HTERT RPE-1 (cell line): Measurements from ENCODE around the gene SRL.

Experiments used
- in situ Hi-C: fragments of 300-500 bp; cut with MboI; formaldehyde crosslinking; loops from 4 replicates; pipeline ENCODE4 v1.14.3; 2020; ENCODE audit warnings: low sequenced_read_pairs

The SRL gene

DNA sequence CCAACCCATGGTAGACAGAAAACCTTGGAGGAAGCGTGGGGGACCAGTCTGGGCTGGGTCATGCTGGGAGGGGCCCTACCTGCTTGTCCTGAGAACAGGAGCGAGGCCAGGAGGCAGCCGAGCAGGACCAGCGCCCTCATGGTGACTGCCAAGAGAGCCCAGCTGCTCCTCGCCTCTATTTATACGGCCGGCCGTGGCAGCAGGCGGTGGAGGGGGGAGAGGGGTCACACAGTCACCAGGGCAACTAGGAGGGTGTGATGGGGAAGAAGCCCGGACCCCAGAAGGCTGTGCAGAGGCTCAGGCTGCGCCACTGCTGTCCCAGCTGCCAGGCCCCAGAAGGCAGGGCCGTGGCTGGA lies at the start of gene SRL:
Gene SRL (minus strand): TSS at position 153 of the 356 bp plus-strand sequence. CDS start 13 bp downstream, at position 140.
- in situ Hi-C loops = no loop called here

DNA sequence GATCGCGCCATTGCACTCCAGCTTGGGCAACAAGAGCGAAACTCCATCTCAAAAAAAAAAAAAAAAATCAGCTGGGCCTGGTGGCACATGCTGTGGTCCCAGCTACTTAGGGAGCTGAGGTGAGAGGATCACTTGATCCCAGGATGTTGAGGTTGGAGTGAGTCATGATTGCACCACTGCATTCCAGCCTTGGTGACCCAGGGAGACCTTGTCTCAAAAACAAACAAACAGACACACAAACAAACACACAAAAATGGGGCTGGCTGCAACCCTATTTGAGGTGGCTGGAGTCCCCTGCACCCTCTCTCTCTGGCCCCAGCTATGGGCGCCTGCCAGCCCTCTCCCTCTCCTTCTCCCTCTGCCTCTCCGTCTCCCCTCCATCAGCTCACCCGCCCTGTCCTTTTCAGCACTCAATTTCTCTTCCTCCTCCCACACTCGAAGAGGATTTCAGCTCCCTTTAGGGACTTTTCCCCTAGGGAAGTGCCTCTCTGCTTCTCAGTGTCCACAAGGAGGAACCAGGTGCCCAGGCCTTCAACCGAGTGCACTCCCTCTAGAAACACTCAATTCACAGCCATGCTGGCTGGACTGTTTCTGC lies 48.5 kb upstream of the SRL start:
- in situ Hi-C loops = no loop called here

DNA sequence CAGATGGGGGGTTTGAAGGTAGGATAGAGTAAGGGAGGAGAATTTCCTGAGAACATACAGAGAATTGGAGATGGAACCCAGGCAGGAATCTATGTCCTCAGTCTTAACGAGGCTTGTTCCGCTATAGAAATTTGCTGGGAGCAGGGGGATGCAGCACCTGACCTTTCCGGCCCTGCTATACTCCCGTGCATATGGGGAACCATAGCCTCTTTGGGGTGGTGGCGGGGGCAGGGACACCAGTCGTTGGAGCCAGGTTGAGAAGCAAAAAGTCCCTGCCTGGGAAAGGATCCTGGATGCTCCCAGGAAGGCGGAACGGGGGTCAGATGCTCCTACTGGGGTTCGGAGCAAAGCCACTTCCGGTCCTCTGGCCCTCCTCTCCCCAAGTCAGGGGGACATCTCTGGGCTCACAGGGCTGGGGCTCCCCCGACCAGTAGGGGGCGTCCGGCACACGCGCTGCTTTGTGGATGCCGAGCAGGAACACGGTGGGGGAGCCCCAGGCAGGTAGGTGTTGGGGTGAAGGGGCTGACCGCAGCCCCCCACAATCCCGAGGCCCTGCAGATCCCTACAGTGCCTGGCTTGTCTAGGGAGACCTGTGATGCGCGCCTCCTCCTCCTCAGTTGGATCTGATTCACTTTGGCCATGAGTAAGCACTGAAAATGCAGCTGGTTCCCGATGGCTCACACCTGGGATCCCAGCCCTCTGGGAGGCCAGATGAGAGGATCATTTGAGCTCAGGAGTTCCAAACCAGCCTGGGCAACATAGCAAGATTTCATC lies 46.5 kb upstream of the SRL start:
- in situ Hi-C loops = no loop called here

DNA sequence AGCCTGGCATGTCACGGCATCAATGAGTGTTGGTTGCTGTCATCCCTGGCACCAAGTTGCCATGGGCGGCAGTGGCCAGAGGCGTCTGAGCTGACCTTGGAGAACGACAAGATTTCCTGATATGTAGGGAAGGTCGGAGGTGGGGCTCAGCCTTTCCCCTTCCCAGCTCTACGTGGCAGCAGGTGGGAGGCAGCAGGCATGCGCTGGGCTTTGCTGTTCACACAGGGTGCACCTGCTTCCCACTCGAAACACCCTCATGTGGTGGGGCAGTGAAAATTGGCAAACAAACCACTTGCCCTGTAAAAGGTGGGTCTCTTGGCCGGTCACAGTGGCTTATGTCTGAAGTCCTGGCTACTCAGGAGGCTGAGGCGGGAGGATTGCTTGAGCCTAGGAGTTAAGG lies 43.3 kb upstream of the SRL start:
- in situ Hi-C loops = no loop called here

DNA sequence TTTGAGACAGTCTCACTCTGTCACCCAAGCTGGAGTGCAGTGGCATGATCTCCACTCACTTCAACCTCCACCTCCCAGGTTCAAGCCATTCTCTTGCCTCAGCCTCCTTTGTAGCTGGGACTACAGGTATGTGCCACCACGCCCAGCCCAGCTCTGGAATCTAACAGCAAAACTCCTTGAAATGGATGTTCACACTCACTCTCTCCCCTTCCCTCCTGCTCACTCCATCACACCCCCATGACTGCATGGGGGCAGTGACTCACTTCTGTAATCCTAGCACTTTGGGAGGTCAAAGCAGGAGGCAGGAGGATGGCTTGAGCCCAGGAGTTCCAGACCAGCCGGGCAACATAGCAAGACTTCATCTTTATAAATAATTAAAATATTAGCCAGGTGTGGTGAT lies 42.1 kb upstream of the SRL start:
- in situ Hi-C loops = no loop called here

DNA sequence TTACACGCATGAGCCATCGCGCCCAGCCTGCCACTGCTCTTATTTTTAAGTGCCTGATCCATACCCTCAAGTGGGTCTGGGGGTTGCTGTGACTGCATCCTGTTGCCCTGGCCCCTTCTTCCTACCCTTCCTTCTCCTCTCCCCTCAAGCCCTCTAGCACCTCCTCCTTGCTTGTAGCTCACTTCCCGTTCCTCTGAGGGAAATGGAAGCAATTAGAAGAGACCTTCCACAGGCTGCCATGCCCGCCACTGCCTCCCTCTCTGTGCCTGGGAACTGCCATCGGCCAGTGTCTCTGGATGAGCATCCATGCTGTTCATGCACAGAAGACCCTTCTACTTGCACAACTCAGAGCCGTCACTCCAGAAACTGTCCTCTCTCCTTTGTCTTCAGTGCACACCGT lies 41.6 kb upstream of the SRL start:
- in situ Hi-C loops = no loop called here

DNA sequence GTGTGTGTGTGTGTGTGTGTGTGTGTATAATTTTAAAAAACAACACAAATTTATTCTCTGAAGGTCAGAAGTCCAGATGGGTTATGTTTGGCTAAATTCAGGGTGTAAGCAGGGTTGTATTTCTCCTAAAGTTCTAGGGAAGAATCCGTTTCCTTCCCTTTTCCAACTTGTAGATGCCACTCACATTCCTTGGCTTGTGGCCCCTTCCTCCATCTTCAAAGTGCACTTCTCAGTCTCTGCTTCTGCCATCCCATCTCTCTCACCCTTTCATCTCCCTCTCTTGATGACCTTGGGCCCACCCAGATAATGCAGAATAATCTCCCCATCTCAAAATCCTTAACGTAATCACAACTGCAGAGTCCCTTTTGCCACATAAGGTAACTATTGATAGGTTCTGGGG lies 38.7 kb upstream of the SRL start:
- in situ Hi-C loops = no loop called here

DNA sequence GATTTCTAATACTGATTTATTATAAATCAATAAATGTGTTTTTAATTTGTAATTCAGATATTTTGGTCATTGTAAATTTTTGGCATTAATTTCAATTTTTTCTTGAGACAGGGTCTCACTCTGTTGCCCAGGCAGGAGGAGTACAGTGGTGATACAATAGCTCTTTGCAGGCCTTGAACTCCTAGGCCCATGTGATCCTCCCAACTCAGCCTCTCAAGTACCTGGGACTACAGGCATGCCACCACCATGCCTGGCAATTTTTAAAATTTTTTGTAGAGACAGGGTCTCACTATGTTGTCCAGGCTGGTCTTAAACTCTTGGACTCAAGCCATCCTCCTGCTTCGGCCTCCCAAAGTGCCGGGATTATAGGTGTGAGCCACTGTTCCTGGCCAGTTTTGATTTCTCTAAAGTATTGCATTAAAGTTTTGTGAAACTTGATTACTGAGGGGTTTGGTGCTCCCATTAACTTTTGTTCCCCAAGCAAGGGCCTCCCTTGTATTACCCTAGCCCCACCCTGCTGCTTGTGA lies 36.2 kb upstream of the SRL start:
- in situ Hi-C loops = no loop called here

DNA sequence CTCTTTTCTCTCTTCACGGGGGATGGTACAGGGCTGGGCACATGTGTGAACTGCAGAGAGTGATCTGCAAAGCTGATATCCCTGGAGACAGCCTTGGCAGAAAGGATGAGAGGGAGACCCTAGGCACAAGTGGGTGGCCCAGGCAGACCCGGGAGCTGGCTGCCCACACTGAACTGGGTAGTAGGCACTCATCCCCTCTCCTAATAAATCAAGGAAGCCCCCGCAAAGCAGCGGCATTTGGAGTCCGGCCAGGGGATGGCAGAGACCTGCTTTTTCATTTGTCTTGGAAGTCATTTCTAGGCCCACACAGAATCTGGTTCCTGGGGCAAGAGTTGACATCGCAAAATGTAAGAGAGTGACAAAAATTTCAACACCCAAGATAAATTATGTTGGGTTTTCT lies 34.0 kb upstream of the SRL start:
- in situ Hi-C loops = no loop called here

DNA sequence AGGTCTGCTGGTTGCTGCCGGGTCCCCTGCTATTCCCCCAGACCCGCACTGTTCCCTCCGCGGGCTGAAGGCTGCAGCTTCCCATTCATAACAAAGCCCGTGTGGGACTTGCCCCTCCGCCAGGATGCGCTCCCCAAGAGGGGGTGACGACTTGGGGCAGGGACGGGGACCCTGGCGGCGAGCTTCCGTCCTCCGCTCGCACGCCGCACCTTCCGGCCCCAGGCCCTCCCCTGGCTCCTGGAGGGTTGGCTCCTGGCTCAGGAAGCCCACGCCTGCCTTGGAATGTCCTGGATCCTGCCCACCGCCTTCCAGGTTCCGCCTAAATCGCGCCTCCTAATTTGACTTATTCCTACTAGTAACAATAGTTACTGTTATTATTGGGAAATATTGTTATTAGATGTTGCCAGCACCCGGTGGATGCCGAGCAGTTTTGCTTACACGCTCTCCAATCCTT lies 32.0 kb upstream of the SRL start:
- in situ Hi-C loops = no loop called here

DNA sequence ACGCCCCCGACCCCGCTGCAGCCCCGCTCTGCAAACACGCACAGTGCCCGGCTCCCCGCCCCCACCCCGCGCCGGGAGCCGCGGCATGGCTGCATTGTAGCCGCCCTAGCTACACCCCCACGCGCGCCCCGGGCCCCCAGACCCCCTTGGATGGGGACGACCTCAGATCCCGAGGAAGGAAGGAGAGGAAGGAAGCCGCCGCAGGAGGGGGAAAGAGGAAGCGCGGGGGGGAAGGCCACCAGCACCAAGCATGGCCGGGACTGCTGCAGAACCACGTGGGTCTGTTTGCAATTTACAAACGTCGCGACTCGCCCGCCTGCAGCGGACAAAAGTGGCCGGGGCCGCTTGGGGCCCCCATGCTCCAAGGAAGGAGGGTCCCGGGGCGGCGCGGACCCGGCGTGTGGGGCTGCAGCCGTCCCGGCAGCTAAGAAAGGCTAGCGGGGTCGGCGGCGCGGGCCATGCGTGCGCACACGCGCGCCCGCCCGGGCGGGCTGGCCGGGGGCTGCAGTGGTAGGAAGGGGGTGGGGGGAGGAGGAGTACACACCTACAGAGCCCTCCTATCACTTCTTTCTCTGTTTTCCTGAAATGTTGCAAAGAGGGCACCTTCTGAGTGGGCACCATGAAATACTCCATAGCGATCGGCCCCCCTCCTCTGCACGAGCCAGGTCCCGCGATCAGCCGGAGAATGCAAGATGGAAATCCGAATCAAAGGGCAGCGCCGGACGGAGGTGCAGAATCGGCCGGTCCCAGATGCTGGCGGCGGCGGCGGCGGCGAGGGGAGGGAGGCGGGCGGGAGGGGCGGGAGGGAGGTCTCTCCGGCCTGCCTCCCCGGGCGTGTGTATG lies 30.5 kb upstream of the SRL start:
- in situ Hi-C loops = no loop called here

DNA sequence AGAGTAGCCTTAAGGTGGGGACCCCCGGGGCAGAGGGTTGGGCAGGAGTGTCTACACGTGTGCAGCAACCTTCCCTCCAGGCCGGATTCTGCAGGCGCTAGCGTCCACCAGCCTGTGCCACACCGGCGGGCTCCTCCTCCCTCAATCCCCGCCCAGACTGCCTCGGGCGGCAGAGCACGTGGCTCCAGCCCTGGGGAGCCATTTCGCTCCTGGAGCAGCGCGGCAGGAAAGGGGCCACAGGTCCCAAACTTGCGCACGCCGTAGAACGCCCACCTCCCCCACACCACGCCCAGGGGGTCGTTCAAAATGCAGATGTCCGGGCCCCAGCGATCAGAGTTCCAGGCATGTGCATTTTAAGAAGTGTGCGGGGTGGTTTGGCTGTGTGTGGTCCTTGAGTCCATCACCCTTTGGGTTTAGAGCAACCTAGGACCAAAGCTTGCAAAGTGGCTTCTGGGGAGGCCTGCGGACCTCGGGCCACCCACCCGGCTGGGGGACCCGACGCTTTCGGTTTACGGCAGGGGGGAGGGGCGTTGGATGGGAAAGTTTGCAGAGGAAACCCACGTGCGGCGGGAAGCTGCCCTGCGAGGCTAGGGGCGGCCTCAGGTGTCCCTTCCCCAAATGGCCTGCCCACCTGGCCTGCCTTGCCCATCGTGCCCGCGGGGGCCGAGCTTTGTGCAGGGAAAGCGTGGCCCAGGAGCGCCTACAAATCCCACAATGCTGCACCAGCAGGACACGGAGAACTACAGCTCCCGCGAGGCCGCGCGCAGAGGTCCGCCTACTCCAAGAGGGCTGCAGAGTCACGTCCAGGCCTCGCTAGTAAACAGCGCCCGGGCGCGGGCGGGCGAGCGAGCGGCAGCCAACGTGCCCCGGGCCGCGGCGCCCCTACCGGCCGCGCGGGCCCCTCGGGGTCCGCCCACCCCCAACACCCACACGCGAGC lies 29.6 kb upstream of the SRL start:
- in situ Hi-C loops = no loop called here

DNA sequence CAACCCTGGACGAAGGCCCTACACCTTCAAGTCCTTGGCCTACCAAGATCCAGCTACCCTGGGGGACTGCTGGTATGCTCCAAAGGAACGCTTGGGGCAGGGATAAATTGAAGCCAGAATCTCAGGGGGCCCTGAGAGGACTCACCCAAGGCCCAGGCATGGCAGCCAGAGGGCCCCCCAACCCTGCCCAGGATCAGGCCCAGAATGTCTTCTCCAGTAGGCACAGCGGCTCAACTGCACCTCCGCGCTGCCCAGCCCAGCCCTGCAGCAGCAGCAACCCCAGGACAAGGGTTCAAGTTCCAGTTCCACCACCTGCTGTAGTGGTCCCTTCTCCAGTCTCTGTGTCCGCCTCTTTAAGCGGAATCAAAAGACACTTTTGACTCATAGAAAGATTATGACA lies 28.7 kb upstream of the SRL start:
- in situ Hi-C loops = no loop called here

DNA sequence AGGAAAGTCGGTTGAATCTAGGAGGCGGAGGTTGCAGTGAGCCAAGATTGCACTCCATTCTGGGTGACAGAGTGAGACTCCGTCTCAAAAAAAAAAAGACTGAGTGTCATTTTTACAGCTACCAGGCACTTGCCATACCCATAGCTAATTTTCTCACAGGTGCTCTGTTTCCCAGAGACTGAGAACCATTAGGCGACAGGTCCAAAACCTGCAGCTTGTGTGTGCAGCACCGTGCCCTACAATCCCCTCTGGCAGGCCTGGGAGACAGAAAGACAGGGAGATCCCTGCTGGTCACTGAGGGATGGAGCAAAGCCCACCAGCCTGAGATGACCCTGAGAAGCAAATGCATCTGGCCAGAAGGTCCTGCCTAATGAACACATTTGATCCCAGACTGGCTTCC lies 28.2 kb upstream of the SRL start:
- in situ Hi-C loops = no loop called here

DNA sequence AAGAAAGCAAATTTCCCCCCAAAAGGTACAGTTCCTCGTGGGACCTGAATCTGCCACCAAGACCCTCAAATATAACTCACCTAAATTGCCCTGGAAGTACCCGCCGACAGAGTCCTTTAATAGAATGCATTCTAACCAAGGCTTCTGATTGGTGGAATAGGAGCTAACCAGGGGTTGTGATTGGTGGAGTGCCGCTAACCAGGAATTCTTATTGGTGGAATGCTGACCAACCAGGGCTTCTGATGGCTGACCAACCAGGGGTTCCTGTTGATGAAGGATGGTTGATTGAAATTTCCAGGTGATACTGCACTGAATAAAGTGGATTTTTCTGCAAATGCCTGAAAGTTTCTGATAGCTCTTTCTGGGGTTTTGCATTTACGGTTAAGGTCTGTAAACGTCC lies 24.5 kb upstream of the SRL start:
- in situ Hi-C loops = no loop called here

DNA sequence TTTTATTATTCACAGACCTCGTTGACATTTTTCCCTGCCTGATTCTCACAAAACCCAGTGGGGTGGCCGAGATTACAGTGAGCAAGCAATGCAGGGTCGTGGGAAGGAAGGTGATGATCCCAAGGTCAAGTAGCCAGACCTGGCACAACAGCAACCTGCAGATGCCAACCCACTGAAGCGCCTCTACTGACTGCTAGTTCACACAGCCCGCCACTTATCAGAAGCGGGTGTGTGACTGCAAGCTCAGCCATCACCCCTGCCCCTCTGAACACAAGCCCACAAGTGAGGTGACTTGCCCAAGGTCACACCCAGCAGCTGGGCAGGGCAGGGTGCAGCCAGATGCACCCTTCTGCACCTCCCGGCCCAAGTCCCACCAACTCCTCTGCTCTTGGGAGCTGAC lies 23.8 kb upstream of the SRL start:
- in situ Hi-C loops = no loop called here

DNA sequence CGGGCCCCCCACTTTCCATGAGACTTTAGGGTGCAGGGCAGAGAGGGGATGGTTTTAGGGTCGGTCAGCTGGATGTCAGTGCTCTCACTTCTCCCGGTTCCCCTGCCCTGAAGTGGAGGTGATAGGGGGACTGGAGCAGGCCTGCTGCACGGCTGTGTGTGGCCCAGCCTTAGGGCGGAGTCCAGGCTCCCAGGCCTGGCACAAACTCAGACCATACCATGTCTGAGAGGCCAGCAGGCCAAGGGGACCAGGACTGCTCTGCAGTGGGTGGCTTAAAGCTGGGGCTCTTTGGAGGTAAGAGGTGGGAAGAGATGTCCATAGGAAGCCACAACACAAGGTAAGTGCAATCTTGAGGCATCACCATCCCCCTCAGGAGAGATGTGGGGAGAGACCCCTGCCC lies 22.7 kb upstream of the SRL start:
- in situ Hi-C loops = no loop called here

DNA sequence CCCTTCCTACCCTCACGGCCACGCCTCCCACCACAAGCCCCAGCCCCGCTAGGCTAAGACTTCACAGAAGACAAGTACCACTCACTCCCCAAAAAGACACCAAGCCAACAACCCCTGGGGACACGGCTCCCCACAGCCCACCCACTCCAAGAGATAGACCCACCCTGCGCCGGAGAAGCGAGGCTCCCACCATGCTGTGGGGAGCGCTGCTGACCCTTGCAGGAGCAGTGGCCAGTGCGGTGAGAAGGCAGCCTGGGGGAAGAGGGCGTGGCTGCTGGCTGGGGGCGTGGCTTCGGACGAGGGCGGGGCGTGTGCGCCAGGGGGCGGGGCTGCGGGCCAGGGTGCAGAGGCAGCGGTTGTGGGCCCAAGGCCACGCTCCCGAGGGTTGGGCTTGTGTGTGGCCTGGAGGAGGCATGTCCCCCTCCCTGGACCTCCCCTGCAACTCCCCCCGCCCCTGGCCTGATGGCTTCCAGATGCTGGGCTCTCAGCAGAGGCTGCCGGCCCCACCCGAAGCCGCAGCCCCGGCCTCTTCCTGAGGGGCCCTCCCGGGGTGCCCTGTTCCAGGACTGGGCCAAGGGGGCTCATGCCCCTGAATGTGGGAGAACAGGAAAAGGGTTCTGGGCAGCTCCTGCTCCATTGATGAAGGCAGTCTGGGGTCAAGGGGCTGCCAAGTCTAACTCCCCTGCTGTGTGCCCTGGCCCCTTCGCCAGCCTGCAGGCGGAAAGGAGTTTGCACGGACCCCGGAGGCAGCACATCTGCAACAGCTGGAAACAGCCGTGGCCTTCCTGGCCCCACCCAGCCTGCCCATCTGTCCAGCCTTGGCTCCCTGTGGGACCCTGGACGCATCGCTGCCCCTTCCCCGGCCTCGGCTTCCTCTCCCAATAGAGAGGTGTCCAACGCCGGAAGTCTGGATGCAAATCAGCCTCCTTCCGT lies 21.9 kb upstream of the SRL start:
- in situ Hi-C loops = no loop called here

DNA sequence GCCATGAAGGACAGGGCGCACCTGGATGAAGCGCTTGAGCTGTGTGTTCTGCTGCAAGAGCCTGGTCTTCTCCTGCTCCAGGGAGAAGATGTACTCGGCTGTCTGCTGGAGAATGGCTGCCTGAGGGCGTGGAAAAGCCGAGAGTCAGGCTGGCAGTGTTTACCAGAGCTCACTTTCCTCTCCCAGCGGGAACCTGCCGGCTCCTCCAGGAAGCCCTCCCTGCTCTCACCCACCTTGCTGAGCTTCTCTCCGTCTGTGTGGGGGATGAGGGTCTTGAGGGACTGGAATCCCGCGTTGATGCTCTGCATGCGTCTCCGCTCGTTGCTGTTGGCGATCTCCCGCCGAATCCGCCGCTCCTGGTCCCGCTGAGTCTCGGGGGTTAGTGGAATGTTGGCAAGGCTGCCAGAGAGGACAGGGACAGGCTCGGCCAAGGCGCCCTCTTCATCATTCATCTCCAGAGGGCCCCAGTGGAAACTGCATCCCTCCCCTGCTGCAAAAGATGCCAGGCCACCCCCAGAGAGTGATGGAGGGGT lies 20.5 kb upstream of the SRL start:
- in situ Hi-C loops = no loop called here
